RWPE2 (cell line): ENCODE data around the gene MIB2.
A peak's percentile ranks its signal among the peaks of the same experiment; 100 is the strongest.
"Not testable (repeated sequence)": the region's sequence is repeated elsewhere in the genome, so short reads cannot be mapped to it uniquely, and the experiment has no call there.

ENCODE experiments used
- ATAC-seq: fragments of 200-7000 bp; cut with Tn5 transposase; 3 replicates; pipeline ENCODE4 v1.9.1; 2021; ENCODE audit warnings: low read depth
- DNase-seq: peaks from one replicate; pipeline ENCODE4 v3.0.0-alpha.2; 2020; ENCODE audit warnings: low spot score
- H3K27ac ChIP-seq: fragments of 450-650 bp; 2 replicates; pipeline ENCODE4 v1.5.1; 2017; ENCODE audit warnings: mild to moderate bottlenecking; ENCODE audit not compliant: poor library complexity, severe bottlenecking
- H3K27me3 ChIP-seq: fragments of 250-450 bp; sonication (Bioruptor Pico); 2 replicates; pipeline ENCODE4 v1.5.1; 2021; ENCODE audit warnings: mild to moderate bottlenecking, moderate library complexity; ENCODE audit not compliant: insufficient read depth, poor library complexity, severe bottlenecking
- H3K36me3 ChIP-seq: fragments of 250-450 bp; sonication (Bioruptor Pico); 2 replicates; pipeline ENCODE4 v1.5.1; 2020; ENCODE audit warnings: low read depth, mild to moderate bottlenecking, moderate library complexity
- H3K4me1 ChIP-seq: fragments of 250-450 bp; sonication (Bioruptor Pico); 2 replicates; pipeline ENCODE4 v1.5.1; 2021; ENCODE audit warnings: mild to moderate bottlenecking, moderate library complexity; ENCODE audit not compliant: insufficient read depth, poor library complexity, severe bottlenecking
- H3K4me3 ChIP-seq: fragments of 250-450 bp; sonication (Bioruptor Pico); 2 replicates; pipeline ENCODE4 v1.5.1; 2021; ENCODE audit warnings: mild to moderate bottlenecking, moderate library complexity; ENCODE audit not compliant: severe bottlenecking
- H3K9me3 ChIP-seq: fragments of 250-450 bp; sonication (Bioruptor Pico); 2 replicates; pipeline ENCODE4 v1.5.1; 2021; ENCODE audit warnings: mild to moderate bottlenecking, moderate library complexity; ENCODE audit not compliant: severe bottlenecking
- CTCF ChIP-seq: fragments of 450-650 bp; IDR thresholded peaks from one replicate; pipeline ENCODE4 v1.5.1; 2017; ENCODE audit warnings: mild to moderate bottlenecking, moderate library complexity; ENCODE audit not compliant: poor library complexity, severe bottlenecking

The MIB2 gene

GRCh38 chr1:1640711-1641461 is 25.6 kb downstream of the MIB2 start:
- not testable (repeated sequence) for H3K36me3 ChIP-seq, DNase-seq, H3K9me3 ChIP-seq, ATAC-seq, H3K4me1 ChIP-seq, H3K27ac ChIP-seq, H3K4me3 ChIP-seq, H3K27me3 ChIP-seq

DNA sequence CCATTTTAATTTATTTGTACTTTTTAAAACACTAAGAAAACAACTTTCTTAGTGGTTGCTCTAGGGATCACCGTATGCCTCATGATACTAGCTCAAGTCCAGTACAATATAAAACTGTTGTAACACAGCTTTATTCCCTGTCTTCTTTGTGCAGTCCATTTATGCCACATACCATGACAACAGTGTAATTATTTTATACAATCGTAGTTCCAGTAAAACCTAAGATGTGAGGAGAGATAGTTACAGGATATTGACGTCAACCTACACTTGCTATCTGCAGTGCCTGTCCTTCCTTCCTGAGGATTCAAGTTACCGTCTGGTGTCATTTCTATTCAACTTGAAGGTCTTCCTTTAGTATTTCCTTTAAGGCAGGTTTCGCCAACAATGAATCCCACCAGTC is 31.0 kb downstream of the MIB2 start:
- H3K36me3 ChIP-seq, ATAC-seq, DNase-seq: not testable (repeated sequence)

GRCh38 chr1:1647567-1648241 is 32.4 kb downstream of the MIB2 start:
- DNase-seq, H3K4me3 ChIP-seq, H3K9me3 ChIP-seq, H3K4me1 ChIP-seq, H3K27ac ChIP-seq, ATAC-seq, H3K27me3 ChIP-seq: not testable (repeated sequence)
- peaks cover 14% of the 10 kb centered on the region for H3K36me3 ChIP-seq

More for the DNA sequence above, 31.0 kb downstream of the MIB2 start:
- H3K27ac ChIP-seq, H3K9me3 ChIP-seq, H3K27me3 ChIP-seq, H3K4me3 ChIP-seq, H3K4me1 ChIP-seq: not testable (repeated sequence)

DNA sequence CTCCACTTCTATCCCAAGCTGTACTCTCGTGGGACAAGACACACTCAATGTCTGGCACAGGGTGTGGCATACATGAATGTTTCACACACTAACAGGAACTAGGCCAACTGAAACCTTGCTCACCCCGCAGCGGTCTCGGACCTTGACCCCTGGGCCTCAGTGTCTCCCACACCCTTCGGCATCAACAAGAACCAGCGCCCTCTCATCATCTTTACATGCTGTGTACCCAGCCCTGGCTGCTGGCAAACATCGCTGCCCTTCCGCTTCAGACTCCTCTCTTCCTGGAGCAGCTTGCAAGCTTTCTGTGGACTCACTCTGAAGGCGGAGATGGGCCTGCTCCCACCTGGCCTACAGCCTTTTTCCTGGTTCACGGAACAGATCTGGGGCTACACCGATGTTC is 33.0 kb downstream of the MIB2 start:
- not testable (repeated sequence) for ATAC-seq, H3K4me1 ChIP-seq, H3K27ac ChIP-seq, H3K9me3 ChIP-seq, H3K4me3 ChIP-seq, H3K27me3 ChIP-seq, DNase-seq
- H3K36me3 ChIP-seq = peaks cover 20% of the 10 kb centered on the region

DNA sequence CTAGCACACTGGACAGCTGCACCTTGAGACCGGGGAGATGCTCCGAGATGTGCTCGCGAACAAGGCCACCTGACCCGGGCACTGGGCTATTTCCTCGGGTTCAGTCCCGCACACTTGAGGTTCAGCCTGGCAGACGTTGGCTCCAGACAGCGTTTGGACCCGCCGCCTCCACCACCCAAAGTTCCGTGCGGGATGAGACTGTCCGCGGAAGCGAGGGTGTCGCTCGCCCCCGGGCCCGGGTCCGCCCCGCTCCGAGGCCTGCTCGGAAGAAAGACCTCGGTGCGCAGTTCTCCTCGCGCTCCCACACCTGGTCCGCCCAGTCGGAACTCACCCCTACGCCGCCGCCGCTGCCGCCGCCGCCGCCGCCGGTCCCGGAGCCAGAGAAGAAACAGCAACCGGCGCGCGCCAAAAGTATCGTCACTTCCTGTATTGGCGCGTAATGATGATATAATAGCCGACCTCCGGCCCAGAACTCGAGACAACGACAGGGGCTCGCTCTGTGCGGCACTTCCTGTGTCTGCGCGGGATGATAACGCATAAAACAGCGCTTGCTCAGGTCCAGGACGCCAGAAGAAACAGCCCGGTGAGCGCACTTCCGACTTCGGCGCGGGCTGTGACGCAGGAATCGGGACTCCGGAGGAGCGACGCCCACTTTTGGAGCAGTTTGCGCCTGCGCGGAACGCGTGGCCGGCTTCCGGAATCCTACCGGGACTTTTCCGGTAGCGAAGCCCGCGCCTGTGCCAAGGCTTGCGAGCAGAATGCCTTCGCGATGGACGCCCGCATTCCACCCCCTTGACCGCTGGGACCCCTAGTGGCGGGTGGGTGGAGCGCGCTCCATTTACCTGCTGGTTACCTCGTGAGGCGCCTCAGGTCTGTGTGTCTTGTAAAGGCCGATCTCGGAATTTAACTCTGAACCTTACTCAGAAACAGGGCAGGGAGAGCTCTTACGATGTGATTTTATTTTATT is 43.6 kb downstream of the MIB2 start, which contains the start of gene CDK11B:
CDK11B (minus strand) TSS at position 422 of the 967 bp plus-strand sequence. CDS start 1,519 bp downstream, outside the sequence.
- TF ChIP-seq CTCF = peak; percentile 51
- ATAC-seq = peak; percentile 84
- H3K36me3 ChIP-seq = peaks cover 32% of the 10 kb centered on the region
- peak; percentile 95 for DNase-seq
- peak within 1 kb of the TSS; percentile 98 for H3K4me3 ChIP-seq
- H3K4me1 ChIP-seq, H3K9me3 ChIP-seq, H3K27me3 ChIP-seq: not testable (repeated sequence)
- H3K27ac ChIP-seq = peak within 1 kb of the TSS; percentile 83

GRCh38 chr1:1662392-1662791 is 47.1 kb downstream of the MIB2 start:
- not testable (repeated sequence) for H3K27ac ChIP-seq, ATAC-seq, H3K4me3 ChIP-seq, H3K9me3 ChIP-seq, H3K27me3 ChIP-seq, H3K4me1 ChIP-seq, DNase-seq
- peaks cover 14% of the 10 kb centered on the region for H3K36me3 ChIP-seq

DNA sequence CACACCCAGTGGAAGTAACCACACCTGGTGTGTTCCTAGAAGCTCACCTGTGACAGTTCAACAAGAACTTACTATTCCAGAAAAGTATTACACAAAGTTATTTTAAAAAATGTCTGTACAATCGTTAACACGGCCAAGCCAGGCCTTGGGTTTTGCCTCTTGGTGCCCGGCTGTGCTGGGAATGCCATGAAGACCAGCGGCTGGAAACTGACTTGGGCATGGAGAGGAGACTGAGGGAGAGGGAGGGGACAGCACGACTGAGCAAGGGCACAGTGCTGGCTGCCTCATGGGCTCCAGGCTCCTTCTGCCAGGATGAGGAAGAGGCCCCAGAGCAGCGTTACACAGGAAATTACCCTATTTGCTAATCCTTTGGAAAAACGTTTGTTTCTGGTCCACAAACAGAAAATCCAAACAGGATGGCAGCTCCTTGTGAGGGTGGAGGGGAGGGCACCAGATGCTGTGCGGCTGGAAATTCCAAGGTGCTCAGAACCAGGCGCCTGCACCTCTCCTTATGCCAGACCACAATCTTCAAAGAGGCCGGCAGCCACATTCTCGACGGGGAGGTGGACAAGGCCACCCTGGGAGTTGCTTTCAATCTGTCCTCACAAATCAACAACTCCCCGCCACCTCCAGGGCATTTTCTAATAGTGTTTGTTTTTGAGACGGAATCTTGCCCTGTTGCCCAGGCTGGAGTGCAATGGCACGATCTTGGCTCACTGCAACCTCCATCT is 47.7 kb downstream of the MIB2 start:
- not testable (repeated sequence) for H3K4me3 ChIP-seq, H3K9me3 ChIP-seq, H3K4me1 ChIP-seq, H3K27ac ChIP-seq, H3K27me3 ChIP-seq, DNase-seq, ATAC-seq
- peaks cover 14% of the 10 kb centered on the region for H3K36me3 ChIP-seq

- peaks cover 14% of the 10 kb centered on the region for H3K36me3 ChIP-seq
- H3K4me1 ChIP-seq, H3K27ac ChIP-seq, H3K9me3 ChIP-seq, H3K4me3 ChIP-seq, DNase-seq, H3K27me3 ChIP-seq, ATAC-seq: not testable (repeated sequence)
Observed at GRCh38 chr1:1664318-1664717, 49.0 kb downstream of the MIB2 start.
